GM10248 (cell line): ENCODE measurements around the gene HSPG2.
"Not testable (repeated sequence)": the region's sequence is repeated elsewhere in the genome, so short reads cannot be mapped to it uniquely, and the experiment has no call there.

ENCODE experiments used
- CTCF ChIA-PET: fragments of 300-600 bp; sonication (Branson Sonifier 250); formaldehyde crosslinking; extraction: SDS; loops from one replicate; lab custom pipeline; 2021; ENCODE audit warnings: antibody characterized with exemption; lab: Yijun Ruan, JAX
- POLR2A ChIA-PET: fragments of 350-650 bp; sonication (Branson Sonifier 250); formaldehyde crosslinking; extraction: SDS; loops from one replicate; lab custom pipeline; 2020; ENCODE audit warnings: antibody characterized with exemption; lab: Yijun Ruan, JAX
- DNase-seq: peaks from one replicate; pipeline ENCODE4 v3.0.0; 2012; ENCODE audit errors: extremely low spot score
- TF ChIP-seq, protein P1 (sequence below): IDR thresholded peaks from 2 replicates; pipeline ENCODE4 v1.5.1; 2012; ENCODE audit warnings: mild to moderate bottlenecking, low read depth; ENCODE audit errors: extremely low read depth, missing control alignments, control extremely low read depth

HSPG2 gene

DNA sequence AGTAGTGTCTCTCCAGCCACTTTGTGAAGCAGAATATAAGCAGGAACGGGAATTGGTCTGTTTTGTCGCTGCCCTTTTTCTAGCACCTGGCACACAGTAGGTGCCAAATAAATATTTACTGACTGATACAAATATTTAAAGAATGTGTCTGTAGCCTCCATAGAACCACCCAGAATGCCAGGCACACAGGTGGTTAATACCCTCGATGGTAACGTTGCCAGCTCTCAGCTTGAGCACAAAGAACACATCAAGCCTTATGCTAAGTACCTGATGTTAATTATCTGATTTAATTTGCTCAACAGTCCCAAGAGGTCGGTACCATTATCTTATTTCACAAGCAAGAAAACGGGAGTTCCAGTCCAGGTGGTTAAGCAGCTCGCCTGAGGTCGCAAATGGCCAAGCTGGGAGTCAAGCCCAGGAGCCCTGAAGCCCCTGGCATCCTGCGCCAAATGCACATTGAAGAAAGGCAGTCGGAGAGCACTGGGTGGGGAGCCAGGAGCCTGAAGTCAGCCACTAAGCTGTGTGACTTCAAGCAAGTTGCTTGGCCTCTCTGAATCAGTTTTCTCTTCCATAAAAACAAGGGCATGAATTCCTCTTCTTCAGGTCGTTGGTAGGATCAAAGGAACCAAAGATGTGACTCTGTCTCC, 26.4 kb downstream of the HSPG2 start:
- TF ChIP-seq, protein P1, sequence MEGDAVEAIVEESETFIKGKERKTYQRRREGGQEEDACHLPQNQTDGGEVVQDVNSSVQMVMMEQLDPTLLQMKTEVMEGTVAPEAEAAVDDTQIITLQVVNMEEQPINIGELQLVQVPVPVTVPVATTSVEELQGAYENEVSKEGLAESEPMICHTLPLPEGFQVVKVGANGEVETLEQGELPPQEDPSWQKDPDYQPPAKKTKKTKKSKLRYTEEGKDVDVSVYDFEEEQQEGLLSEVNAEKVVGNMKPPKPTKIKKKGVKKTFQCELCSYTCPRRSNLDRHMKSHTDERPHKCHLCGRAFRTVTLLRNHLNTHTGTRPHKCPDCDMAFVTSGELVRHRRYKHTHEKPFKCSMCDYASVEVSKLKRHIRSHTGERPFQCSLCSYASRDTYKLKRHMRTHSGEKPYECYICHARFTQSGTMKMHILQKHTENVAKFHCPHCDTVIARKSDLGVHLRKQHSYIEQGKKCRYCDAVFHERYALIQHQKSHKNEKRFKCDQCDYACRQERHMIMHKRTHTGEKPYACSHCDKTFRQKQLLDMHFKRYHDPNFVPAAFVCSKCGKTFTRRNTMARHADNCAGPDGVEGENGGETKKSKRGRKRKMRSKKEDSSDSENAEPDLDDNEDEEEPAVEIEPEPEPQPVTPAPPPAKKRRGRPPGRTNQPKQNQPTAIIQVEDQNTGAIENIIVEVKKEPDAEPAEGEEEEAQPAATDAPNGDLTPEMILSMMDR = no peak
- ChIA-PET CTCF (no interaction called here), POLR2A (no interaction called here)
- DNase-seq = no peak

DNA sequence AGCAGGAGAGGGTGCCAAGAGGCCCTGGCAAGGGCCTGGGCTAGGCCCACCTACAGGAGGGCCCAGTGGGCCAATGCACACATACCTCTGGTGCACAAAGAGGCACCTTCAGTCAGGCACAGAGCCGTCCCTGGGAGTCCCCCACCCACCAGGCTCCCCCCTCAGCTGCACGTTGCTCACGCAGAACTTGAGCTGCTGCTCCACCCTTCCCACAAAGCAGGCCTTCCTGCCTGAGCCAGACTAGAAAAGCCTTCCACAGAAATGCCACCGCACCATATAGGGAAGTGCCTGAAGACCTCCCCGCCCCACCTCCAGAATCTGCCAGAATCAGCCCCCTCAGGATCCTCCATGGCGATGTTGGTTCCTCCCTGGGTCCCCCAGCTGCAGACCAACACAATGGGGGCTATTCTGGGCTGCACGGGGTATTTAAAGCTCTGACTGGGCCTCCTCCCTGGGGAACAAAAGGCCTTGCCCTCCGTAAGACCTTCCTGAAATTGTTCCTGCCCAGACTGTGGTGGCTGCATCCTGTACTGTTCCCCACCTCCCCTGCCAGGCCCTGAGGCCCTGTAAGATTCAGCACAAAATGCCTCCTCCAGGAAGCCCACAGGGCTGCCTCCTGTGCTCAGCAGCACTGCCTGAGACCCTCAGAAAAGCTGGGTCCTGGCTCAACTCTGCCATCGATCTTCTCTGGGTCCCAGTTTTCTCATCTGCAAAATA, 27.2 kb downstream of the HSPG2 start:
- POLR2A ChIA-PET = interaction anchor here (0.6 kb wide), 2 partner anchors 113 to 741 kb away, joined by 4 read pairs; no protein-coding TSS in a partner anchor
- CTCF ChIA-PET = interaction anchor here (0.7 to 1.2 kb wide), 2 partner anchors 28 to 53 kb away, joined by 3 read pairs; no protein-coding TSS in a partner anchor
- TF ChIP-seq, protein P1 = no peak
- DNase-seq = peak; percentile 79

DNA sequence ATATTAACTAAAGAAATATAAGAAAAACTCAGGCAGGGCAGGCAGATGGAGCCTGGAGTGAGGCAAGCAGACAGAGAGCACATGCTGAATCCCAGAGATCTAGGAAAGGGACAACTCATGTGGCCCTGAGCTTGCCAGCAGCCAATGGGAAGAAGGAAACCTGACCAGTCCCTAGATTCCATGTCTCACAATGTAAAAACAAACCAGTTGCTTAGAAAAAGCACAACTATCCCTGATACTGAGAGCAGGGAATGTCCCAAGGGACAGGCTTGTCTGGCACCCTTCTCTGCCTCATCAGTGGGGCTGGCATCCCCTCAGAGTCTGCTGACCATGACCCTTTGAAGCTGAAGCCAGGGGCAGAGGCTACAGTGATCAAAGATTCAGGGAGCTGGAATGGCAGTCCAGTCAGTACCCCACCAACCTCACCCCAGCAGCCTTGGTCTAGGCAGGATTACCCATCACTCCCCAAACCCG, 27.8 kb downstream of the HSPG2 start:
- TF ChIP-seq, protein P1 = no peak
- DNase-seq = no peak
- ChIA-PET POLR2A (interaction anchor here (0.6 kb wide), 2 partner anchors 113 to 740 kb away, joined by 4 read pairs; no protein-coding TSS in a partner anchor), CTCF (interaction anchor here (0.7 to 1.2 kb wide), 2 partner anchors 27 to 54 kb away, joined by 3 read pairs; no protein-coding TSS in a partner anchor)

DNA sequence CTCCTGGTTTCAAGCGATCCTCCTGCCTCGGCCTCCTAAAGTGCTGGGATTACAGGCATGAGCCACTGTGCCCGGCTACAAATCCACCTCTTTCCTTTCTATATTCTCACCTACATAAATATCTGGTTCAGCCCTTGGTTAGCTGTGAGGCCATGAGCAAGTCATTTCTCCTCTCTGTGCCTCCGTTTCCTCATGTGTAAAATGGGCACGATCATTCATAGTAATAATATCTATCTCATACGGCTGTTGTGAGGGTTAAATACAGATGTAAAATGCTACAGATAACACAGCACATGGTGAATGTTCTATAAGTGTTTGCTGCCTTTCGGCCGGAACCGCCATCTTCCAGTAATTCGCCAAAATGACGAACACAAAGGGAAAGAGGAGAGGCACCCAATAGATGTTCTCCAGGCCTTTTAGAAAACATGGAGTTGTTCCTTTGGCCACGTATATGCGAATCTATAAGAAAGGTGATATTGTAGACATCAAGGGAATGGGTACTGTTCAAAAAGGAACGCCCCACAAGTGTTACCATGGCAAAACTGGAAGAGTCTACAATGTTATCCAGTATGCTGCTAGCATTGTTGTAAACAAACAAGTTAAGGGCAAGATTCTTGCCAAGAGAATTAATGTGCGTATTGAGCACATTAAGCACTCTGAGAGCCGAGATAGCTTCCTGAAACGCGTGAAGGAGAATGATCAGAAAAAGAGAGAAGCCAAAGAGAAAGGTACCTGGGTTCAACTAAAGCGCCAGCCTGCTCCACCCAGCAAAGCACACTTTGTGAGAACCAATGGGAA, 29.2 kb downstream of the HSPG2 start:
- DNase-seq, CTCF ChIA-PET, POLR2A ChIA-PET: not testable (repeated sequence)

DNA sequence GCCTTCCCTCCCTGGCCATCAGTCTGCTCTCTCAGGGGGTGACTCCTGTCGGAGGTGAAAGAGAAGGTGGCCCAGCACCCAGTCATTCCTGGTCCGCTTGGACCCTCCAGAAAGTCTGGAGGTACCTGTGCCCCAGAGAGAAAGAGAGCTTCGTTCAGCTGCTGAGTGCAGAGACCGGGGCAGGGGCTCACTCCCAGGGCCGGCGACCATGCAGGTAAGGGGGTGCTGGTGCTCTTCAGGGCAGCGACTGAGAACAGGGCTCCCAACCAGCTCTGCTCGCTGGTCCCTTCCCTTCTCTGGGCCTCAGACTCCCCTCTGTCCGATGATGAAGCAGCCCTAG, 30.1 kb downstream of the HSPG2 start:
- DNase-seq = no peak
- ChIA-PET POLR2A (no interaction called here), CTCF (no interaction called here)
- TF ChIP-seq, protein P1 = no peak

DNA sequence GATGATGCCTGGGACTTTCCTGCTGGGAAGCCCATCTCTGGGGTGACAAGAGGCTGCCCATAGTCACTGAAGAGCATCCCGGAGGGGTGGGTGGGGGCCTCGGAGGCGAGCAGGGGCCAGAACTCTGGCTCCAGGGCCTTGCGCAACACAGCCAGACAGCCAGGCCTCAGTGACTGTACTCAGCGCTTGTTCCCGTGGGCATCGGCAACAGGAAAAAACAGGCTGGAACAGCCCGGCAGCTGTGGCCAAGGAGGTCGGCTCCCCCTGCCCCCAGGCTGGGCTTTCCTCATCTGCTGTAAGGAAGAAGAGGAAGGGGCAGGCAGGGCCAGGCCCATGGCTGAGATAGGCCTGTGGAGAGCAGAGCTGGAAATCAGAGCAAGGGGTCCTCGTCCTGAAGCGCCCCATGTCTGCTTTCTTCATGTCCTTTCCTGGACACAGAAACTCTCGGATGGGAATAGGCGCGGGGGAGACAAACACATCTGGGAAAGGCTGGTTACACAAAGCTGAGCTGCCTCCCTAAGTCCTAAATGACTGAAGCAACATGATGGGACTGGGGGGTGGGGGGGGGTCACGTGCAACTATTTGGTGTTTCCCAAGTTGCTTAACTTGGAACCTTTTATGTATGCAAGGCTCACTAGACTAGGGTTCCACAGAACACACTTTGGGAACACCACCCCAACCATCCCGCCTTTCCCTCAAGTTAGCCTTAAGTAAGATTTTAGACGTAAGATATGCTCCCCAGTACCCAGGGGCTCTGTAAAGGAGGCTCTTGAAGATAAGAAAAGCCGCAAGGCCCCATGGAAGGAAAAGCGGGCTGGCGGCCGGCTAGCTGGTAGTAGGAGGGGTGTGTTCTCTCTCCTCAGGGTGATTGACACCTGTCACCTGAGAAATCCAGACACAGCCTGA, 30.7 kb downstream of the HSPG2 start:
- POLR2A ChIA-PET = no interaction called here
- TF ChIP-seq, protein P1 = no peak
- DNase-seq = no peak
- CTCF ChIA-PET = no interaction called here
